Measurements from ENCODE around the gene HOGA1.

DNA sequence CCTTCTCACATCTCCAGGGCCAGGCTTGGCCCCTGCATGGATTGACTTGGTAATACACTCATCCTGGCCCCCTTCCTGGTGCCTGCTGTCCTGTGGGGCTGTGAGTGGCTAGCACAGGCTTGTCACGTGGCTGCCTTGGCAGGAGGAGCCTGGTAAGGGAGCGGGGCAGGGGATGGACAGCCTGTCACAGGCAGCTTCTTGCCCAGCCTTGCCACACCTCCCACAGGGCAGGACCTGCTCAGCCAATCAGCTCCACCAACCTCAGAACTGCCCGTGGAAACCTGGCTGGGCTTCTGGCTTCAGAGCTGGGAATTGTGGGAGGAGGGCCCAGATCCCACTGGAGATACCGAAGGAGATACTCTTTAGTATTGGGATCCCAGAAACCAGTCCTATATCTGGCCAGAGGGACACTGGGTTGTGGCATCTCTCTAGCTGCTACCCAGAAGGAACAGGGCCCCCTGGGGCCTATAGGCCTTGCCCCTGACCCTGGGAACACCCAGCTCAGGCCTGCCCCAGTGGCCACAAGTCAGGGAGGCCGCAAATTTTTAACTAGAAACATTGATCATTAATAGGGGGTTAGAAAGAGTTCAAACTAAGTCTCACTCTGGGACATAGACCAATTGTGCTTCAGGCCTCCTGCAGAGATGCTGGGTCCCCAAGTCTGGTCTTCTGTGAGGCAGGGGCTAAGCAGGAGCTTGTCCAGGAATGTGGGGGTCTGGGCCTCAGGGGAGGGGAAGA, at the start of gene HOGA1:
- TF ChIP-seq, protein P1, sequence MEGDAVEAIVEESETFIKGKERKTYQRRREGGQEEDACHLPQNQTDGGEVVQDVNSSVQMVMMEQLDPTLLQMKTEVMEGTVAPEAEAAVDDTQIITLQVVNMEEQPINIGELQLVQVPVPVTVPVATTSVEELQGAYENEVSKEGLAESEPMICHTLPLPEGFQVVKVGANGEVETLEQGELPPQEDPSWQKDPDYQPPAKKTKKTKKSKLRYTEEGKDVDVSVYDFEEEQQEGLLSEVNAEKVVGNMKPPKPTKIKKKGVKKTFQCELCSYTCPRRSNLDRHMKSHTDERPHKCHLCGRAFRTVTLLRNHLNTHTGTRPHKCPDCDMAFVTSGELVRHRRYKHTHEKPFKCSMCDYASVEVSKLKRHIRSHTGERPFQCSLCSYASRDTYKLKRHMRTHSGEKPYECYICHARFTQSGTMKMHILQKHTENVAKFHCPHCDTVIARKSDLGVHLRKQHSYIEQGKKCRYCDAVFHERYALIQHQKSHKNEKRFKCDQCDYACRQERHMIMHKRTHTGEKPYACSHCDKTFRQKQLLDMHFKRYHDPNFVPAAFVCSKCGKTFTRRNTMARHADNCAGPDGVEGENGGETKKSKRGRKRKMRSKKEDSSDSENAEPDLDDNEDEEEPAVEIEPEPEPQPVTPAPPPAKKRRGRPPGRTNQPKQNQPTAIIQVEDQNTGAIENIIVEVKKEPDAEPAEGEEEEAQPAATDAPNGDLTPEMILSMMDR (IDR thresholded peaks at IDR 0.05; ENCODE audit: low read length), result no peak
- no peak for TF ChIP-seq EZH2 (IDR thresholded peaks at IDR 0.05; ENCODE audit: borderline replicate concordance, low read length)
